ENCODE measurements around the gene MYRIP. TPM values are rescaled to one million over a fixed set of nuclear protein-coding genes. Genes with fewer than 3 reads are reported as not detected.

The MYRIP gene
- total RNA-seq, 4 donors from 2014 or later, result 1.0 to 9.6 (median 3.2) TPM

DNA sequence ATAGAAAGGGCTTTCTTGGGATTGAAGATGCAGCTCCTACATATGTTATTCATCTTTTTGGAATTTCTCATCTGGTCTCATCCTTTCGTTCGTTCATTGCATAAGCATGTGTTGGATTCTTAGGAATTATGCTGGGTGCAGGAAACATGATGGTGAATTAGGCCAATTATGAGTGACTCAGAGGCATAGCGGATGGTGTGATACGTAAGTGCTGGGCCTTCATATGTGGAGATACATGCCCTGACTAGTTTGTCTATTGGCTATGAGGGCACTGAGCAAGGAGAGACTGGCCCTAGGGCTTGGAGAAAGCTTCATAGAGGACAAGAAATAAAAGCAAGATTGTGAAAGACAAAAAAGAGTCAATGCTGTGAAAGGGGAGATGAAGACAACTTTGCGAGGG, 235.1 kb downstream of the MYRIP start:
- ATAC-seq (ENCODE audit: low FRiP score) (peak; percentile 73), DNase-seq (ENCODE audit: low spot score) (no peak)
- TF ChIP-seq, protein P1, sequence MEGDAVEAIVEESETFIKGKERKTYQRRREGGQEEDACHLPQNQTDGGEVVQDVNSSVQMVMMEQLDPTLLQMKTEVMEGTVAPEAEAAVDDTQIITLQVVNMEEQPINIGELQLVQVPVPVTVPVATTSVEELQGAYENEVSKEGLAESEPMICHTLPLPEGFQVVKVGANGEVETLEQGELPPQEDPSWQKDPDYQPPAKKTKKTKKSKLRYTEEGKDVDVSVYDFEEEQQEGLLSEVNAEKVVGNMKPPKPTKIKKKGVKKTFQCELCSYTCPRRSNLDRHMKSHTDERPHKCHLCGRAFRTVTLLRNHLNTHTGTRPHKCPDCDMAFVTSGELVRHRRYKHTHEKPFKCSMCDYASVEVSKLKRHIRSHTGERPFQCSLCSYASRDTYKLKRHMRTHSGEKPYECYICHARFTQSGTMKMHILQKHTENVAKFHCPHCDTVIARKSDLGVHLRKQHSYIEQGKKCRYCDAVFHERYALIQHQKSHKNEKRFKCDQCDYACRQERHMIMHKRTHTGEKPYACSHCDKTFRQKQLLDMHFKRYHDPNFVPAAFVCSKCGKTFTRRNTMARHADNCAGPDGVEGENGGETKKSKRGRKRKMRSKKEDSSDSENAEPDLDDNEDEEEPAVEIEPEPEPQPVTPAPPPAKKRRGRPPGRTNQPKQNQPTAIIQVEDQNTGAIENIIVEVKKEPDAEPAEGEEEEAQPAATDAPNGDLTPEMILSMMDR (IDR thresholded peaks at IDR 0.05), result no peak

DNA sequence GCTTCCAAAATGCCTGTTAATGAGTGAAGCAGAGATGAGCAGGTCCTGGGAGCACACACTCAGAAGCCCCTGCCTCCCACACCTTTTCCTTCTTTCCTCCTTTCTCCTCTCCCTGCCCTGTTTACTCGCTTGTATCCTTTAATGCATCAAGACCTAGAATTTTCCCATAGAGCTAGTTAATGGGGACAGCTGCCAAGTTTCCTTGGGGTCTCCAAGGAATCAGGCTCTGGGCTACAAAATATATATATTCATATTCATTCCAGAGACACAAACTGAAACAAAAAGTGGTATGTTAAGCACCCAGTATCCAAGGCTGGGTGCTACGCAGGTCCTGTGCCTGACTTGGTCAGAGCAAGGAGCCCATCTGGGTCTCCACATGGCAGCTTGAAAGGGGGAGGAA, 235.6 kb downstream of the MYRIP start:
- no peak for ATAC-seq (ENCODE audit: low FRiP score)
- TF ChIP-seq, protein P1 (IDR thresholded peaks at IDR 0.05), result no peak

DNA sequence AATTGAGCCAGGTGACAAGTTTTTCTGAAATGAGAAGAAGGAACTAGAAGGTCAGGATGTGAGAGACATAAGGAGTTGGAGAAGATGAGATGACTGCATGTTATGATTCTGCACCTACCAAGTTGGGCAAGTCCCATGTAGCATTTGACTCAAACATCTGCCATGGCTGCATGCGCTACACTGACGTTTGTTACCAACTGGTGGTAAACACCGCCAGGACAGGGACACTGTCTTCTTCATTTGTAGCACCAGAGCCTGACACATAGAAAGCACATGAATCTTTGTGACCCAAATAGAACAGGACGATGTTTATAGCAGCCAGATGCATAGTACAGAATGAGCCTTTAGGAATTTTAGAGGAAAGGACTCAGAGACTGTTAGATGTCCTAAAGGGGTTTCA, 236.7 kb downstream of the MYRIP start:
- DNase-seq (ENCODE audit: low spot score) (no peak), ATAC-seq (ENCODE audit: low FRiP score) (no peak)
- TF ChIP-seq, protein P1 (IDR thresholded peaks at IDR 0.05), result no peak

More for the DNA sequence above, 235.6 kb downstream of the MYRIP start:
- DNase-seq (ENCODE audit: low spot score), result no peak

DNA sequence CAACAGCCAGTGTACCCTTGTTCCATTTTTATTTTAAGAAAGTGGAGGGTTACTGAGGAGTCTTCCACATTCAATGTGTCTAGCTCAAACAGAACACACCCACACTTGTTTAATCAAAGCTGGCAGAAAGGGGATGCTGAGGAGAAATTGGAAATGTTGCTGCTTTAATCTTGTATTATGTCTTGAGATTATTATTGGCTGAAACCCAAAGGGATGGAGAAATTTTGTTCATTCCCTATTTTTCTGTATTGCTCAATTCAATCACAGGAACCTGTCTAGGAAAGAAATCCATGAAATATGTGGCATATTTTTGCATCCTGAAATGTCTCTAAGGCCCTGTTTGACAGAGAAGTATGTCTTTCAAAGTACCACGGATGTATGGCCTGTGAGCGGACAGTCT, 238.0 kb downstream of the MYRIP start:
- ATAC-seq (ENCODE audit: low FRiP score) (no peak), DNase-seq (ENCODE audit: low spot score) (no peak)
- TF ChIP-seq, protein P1 (IDR thresholded peaks at IDR 0.05), result no peak

DNA sequence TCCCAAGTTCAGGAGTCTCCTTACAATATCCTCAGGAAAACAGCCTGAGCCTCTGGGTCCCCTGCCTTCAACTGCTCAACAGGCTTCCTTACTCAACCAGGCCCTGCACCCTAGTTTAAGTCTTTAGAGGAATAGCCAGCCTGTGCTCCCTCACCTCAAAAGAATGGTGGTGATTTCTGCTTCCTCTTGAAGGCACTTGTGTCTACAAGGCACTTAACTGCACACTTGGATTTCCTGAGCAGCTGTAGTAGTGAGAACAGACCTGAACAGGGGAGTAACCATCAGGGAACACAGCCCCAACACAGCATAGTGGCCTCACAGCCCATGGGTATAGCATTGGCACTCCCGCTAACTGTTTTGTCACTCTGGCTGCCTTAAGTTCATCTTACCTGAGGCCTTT, 244.3 kb downstream of the MYRIP start:
- TF ChIP-seq, protein P1 (IDR thresholded peaks at IDR 0.05), result no peak
- ATAC-seq (ENCODE audit: low FRiP score) (no peak), DNase-seq (ENCODE audit: low spot score) (no peak)

DNA sequence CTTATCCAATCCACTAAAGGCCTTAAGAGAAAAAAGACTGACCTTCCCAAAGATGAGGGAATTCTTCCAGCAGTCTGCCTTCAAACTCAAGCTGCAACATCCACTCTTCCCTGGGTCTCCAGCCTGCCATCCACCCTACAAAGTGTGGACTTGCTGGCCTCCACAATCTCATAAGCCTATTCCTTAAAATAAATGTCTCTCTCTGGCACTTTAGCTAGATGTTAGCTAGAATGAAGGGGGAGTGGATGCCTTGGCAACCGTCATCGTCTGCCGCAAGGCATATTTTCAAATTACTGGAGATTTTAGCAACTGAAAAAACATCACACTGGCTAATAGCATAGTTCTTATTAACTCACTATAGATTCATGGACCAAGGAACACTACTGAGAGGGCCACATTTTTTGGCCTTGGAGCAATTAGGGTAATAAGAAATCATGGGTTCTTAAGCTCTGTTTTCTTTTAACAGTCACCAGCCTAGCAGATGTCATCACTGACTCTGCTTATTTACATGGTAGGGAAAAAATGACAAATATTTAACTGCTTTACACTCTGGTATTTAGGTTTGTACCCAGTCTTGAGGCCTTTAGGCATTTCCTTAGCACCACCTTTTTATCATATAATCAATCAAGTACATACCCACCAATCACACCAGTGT, 245.3 kb downstream of the MYRIP start:
- TF ChIP-seq, protein P1 (IDR thresholded peaks at IDR 0.05), result no peak
- no peak for DNase-seq (ENCODE audit: low spot score)

DNA sequence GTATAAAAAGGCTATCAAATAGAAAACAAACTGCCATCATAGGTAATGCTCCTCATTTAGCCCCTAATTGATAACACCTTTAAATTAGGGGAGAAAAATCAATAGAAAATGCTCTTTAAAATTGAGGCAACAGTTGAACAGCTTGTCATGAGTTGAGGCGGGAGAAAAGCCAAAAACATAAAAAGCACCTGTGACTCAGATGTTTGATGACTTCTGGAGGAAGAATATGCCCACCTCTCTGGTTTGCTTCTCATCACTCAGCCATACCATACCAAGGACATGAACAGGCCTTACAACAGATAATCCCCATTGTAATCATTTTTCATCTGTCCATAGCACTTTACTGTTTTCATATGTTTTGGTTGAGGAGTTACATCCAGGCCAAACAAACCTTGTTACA, 246.0 kb downstream of the MYRIP start:
- ATAC-seq (ENCODE audit: low FRiP score), result no peak
- no peak for DNase-seq (ENCODE audit: low spot score)
- TF ChIP-seq, protein P1 (IDR thresholded peaks at IDR 0.05), result no peak

More for the DNA sequence above, 245.3 kb downstream of the MYRIP start:
- no peak for ATAC-seq (ENCODE audit: low FRiP score)
